ENCODE measurements around the gene MMP8. TPM values are rescaled to one million over a fixed set of nuclear protein-coding genes. Genes with fewer than 3 reads are reported as not detected.
A peak's percentile ranks its signal among the peaks of the same experiment; 100 is the strongest.
"Not testable (repeated sequence)": the region's sequence is repeated elsewhere in the genome, so short reads cannot be mapped to it uniquely, and the experiment has no call there.

Gene MMP8
- total RNA-seq, 1 donor from 2014 or later = not detected

DNA sequence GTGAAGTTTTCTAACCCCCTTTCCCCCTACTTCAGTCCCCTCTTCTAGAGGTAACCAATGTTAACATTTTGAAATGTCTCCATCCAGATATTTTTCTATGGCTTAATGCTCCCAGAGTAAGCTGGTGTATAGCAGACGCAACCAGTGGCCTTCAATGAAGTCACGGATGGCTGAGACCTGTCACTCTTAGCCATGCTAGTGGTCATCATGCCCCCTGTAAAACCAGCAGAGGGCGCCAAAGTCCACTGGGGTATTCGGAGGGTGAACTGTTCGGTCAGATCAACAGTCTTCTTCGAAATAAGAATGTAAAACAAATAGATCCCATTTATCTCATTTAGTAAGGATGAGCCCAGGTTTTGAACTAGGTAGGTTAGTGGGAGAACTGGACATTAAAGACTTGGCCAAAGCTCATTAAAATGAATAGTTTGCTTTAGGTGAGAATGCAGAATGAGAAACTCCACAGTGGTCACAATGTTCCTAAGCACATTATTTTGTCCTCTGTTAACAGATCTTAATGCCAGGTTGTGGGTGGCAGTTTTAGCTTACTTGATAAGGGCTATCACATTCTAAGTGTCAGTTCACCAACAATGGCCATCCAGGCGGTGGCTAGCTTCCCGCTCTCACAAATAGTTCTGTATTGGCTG lies 8.6 kb upstream of the MMP8 start:
- peak; percentile 40 for DNase-seq (ENCODE audit: low read depth, low spot score)
- no peaks in the 10 kb centered on the region for H3K9me3 Mint-ChIP-seq
- H3K27me3 Mint-ChIP-seq (ENCODE audit: low read depth) = no peaks in the 10 kb centered on the region
- no peaks in the 10 kb centered on the region for H3K36me3 Mint-ChIP-seq (ENCODE audit: low read depth)
- TF ChIP-seq, protein P1, sequence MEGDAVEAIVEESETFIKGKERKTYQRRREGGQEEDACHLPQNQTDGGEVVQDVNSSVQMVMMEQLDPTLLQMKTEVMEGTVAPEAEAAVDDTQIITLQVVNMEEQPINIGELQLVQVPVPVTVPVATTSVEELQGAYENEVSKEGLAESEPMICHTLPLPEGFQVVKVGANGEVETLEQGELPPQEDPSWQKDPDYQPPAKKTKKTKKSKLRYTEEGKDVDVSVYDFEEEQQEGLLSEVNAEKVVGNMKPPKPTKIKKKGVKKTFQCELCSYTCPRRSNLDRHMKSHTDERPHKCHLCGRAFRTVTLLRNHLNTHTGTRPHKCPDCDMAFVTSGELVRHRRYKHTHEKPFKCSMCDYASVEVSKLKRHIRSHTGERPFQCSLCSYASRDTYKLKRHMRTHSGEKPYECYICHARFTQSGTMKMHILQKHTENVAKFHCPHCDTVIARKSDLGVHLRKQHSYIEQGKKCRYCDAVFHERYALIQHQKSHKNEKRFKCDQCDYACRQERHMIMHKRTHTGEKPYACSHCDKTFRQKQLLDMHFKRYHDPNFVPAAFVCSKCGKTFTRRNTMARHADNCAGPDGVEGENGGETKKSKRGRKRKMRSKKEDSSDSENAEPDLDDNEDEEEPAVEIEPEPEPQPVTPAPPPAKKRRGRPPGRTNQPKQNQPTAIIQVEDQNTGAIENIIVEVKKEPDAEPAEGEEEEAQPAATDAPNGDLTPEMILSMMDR (conservative IDR thresholded peaks at IDR 0.05) = peak; percentile 76
- no peaks in the 10 kb centered on the region for H3K4me1 Mint-ChIP-seq
- H3K27ac Mint-ChIP-seq (ENCODE audit: unreplicated experiment) = no peak overlapping the region
- H3K4me3 Mint-ChIP-seq = no peak overlapping the region

DNA sequence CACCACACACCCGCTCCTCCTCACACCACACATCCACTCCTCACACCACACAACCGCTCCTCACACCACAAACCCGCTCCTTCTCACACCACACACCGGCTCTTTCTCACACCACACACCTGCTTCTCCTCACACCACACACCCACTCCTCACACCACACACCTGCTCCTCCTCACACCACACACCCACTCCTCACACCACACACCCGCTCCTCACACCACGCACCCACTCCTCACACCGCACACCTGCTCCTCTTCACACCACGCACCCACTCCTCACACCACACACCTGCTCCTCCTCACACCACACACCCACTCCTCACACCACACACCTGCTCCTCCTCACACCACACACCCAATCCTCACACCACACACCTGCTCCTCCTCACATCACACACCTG lies 6.2 kb upstream of the MMP8 start:
- not testable (repeated sequence) for H3K4me1 Mint-ChIP-seq; H3K27me3 Mint-ChIP-seq (ENCODE audit: low read depth); H3K9me3 Mint-ChIP-seq; H3K36me3 Mint-ChIP-seq (ENCODE audit: low read depth); H3K4me3 Mint-ChIP-seq; H3K27ac Mint-ChIP-seq (ENCODE audit: unreplicated experiment); DNase-seq (ENCODE audit: low read depth, low spot score)

DNA sequence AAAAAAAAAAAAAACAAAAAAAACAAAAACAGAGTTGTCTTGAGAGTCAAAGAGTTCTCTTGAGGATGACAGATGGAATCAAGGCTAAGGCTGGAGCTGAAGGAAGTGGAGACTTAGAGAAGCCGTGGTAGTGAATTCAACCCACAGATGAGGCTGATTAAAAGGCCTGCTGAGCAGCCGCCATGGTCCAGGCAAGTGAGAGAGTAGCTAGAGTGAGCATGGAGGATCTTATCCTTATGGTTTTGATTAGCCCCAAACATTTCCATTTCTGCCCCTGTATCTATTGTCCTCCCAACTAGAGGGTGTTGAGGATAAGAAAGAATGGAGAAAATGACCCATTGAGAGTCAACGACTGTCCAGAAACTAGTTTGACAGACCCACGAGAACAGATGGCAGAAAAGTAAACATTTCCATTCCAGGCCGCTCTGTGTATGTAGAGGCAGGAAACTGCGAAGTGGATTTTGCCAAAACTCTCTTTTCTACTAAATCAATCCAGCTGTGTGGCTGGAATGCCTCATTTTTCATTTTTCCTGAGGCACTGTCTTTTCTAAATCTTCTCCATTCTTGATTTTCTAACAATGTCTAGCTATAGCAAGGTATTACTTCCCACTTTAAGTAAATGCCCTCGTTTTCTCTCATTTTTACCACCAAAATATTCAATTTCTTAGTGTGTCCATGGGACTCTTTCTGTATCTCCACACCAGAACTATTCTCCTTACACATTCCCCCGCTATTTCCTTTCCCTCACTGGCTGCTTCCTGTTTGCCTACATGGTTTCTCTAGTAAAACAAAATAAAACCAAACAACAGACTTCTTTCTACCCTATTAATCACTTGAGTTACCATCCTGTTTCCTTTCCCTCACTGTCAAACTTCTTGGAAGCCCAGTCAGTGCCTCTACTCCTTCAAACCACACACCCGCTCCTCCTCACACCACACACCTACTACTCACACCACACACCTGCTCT lies 5.4 kb upstream of the MMP8 start:
- H3K27ac Mint-ChIP-seq (ENCODE audit: unreplicated experiment) = no peak overlapping the region

DNA sequence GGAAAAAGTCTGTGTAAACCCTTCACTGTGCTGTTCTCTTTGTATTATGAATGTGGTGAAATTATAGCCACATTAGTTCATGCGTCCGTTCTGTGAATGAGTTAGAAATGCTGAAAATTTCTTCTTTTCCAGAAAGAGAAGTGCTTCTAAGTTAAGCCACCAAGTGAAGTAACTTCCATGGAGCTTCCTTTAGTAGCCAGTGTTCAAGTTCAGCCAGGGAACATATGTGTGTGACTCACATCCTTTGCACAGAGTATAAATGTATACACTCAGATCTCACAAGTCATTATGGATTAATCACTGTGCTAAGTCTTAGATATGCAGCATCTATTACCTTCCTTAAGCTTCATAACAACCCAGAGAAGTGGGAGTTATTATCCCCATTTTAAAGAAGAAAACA lies 3.1 kb upstream of the MMP8 start:
- DNase-seq (ENCODE audit: low read depth, low spot score) = no peak
- Mint-ChIP-seq H3K4me1 (peaks cover 8% of the 10 kb centered on the region), H3K27ac (ENCODE audit: unreplicated experiment) (no peak overlapping the region), H3K4me3 (no peak overlapping the region), H3K9me3 (peaks cover 3% of the 10 kb centered on the region), H3K36me3 (ENCODE audit: low read depth) (no peaks in the 10 kb centered on the region), H3K27me3 (ENCODE audit: low read depth) (no peaks in the 10 kb centered on the region)
- TF ChIP-seq, protein P1 (conservative IDR thresholded peaks at IDR 0.05) = no peak

More for the DNA sequence above, 5.4 kb upstream of the MMP8 start:
- no peak overlapping the region for H3K4me3 Mint-ChIP-seq
- TF ChIP-seq, protein P1 (conservative IDR thresholded peaks at IDR 0.05) = no peak
- no peak for DNase-seq (ENCODE audit: low read depth, low spot score)
- peaks cover 3% of the 10 kb centered on the region for H3K9me3 Mint-ChIP-seq
- H3K36me3 Mint-ChIP-seq (ENCODE audit: low read depth) = no peaks in the 10 kb centered on the region
- H3K27me3 Mint-ChIP-seq (ENCODE audit: low read depth) = no peaks in the 10 kb centered on the region
- H3K4me1 Mint-ChIP-seq = peaks cover 5% of the 10 kb centered on the region

DNA sequence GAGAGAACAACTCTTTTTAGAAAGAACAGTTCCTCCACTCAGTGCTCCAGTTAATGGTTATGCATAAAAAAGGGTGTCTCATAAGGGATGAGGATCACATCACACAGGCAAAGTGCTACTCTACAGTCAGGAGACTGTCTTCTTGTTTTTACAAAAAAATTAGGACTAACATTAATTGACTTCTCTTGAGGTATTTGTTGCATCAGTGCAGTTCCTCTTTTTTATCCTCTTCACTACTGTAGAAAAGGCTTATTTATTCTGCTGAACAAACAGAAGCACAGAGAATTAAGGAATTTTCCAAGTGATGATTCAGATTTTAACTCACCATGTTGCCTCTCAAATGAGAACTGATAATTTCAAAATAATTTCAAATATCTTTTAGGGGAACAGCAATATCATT lies 1.9 kb downstream of the MMP8 start:
- no peaks in the 10 kb centered on the region for H3K36me3 Mint-ChIP-seq (ENCODE audit: low read depth)
- H3K4me3 Mint-ChIP-seq = no peak overlapping the region
- TF ChIP-seq, protein P1 (conservative IDR thresholded peaks at IDR 0.05) = no peak
- no peak for DNase-seq (ENCODE audit: low read depth, low spot score)
- H3K27me3 Mint-ChIP-seq (ENCODE audit: low read depth) = no peaks in the 10 kb centered on the region
- H3K4me1 Mint-ChIP-seq = peaks cover 8% of the 10 kb centered on the region
- peaks cover 12% of the 10 kb centered on the region for H3K9me3 Mint-ChIP-seq
- no peak overlapping the region for H3K27ac Mint-ChIP-seq (ENCODE audit: unreplicated experiment)

Measured in neural crest cell (in vitro differentiated cells).